ENCODE measurements around the gene GABBR2. TPM values are rescaled to one million over a fixed set of nuclear protein-coding genes. Genes with fewer than 3 reads are reported as not detected.

The GABBR2 gene
- total RNA-seq, 1 experiment from 2014 or later, result not detected

GRCh38 chr9:98536542-98537173 is 172.1 kb downstream of the GABBR2 start:
- BruUV-seq (replicated peaks), result no TSS peak
- Histone ChIP-seq H3K27ac (ENCODE audit: low read depth, low read length, poor library complexity, severe bottlenecking) (no peak overlapping the region), H3K4me3 (ENCODE audit: low read depth, low read length, poor library complexity, severe bottlenecking) (no peak overlapping the region), H3K9me3 (ENCODE audit: low read depth, low read length, poor library complexity, severe bottlenecking) (no peaks in the 10 kb centered on the region), H3K36me3 (ENCODE audit: insufficient read depth, low read length, poor library complexity, severe bottlenecking) (no peaks in the 10 kb centered on the region), H3K4me1 (ENCODE audit: insufficient read depth, low read length, poor library complexity, severe bottlenecking) (no peaks in the 10 kb centered on the region), H3K27me3 (replicated peaks; ENCODE audit: insufficient read depth, low read depth, low read length, poor library complexity) (peaks cover 6% of the 10 kb centered on the region)
- intact Hi-C loops (cut with micrococcal nuclease; ENCODE audit: unreplicated experiment), result loop anchor here (10.0 kb wide), 1 partner anchor 168 kb away; the partner anchor contains the start of gene GABBR2
- ChIA-PET CTCF (interaction anchor here (0.6 kb wide), 1 partner anchor 127 kb away, joined by 4 read pairs; no protein-coding TSS in a partner anchor), POLR2A (ENCODE audit: low non-redundant PET) (interaction anchor here (0.6 kb wide), 1 partner anchor 382 kb away, joined by 3 read pairs; no protein-coding TSS in a partner anchor)
- peak; percentile 29 for DNase-seq (ENCODE audit: low spot score)
- TF ChIP-seq EZH2 (IDR thresholded peaks at IDR 0.05; ENCODE audit: borderline replicate concordance, low read depth, low read length, poor library complexity, severe bottlenecking) (no peak), CTCF (conservative IDR thresholded peaks at IDR 0.05; ENCODE audit: low read depth, low read length) (peak; percentile 52)

- CTCF ChIA-PET, result no interaction called here
- H3K9me3 ChIP-seq (ENCODE audit: low read depth, low read length, poor library complexity, severe bottlenecking), result no peaks in the 10 kb centered on the region
- no peaks in the 10 kb centered on the region for H3K4me1 ChIP-seq (ENCODE audit: insufficient read depth, low read length, poor library complexity, severe bottlenecking)
- H3K36me3 ChIP-seq (ENCODE audit: insufficient read depth, low read length, poor library complexity, severe bottlenecking), result no peaks in the 10 kb centered on the region
- POLR2A ChIA-PET (ENCODE audit: low non-redundant PET), result no interaction called here
- BruUV-seq (replicated peaks), result no TSS peak
- TF ChIP-seq CTCF (conservative IDR thresholded peaks at IDR 0.05; ENCODE audit: low read depth, low read length) (no peak), EZH2 (IDR thresholded peaks at IDR 0.05; ENCODE audit: borderline replicate concordance, low read depth, low read length, poor library complexity, severe bottlenecking) (no peak)
- no peak for DNase-seq (ENCODE audit: low spot score)
- intact Hi-C loops (cut with micrococcal nuclease; ENCODE audit: unreplicated experiment), result loop anchor here (5.0 to 10.0 kb wide), 2 partner anchors 171 to 243 kb away; partner anchors contain the start of gene GABBR2
- H3K27ac ChIP-seq (ENCODE audit: low read depth, low read length, poor library complexity, severe bottlenecking), result no peak overlapping the region
- no peak overlapping the region for H3K4me3 ChIP-seq (ENCODE audit: low read depth, low read length, poor library complexity, severe bottlenecking)
- peaks cover 5% of the 10 kb centered on the region for H3K27me3 ChIP-seq (replicated peaks; ENCODE audit: insufficient read depth, low read depth, low read length, poor library complexity)
Measured at GRCh38 chr9:98533866-98534265, 174.9 kb downstream of the GABBR2 start.

- Histone ChIP-seq H3K36me3 (ENCODE audit: insufficient read depth, low read length, poor library complexity, severe bottlenecking) (no peaks in the 10 kb centered on the region), H3K4me1 (ENCODE audit: insufficient read depth, low read length, poor library complexity, severe bottlenecking) (no peaks in the 10 kb centered on the region), H3K27ac (ENCODE audit: low read depth, low read length, poor library complexity, severe bottlenecking) (no peak overlapping the region), H3K9me3 (ENCODE audit: low read depth, low read length, poor library complexity, severe bottlenecking) (no peaks in the 10 kb centered on the region), H3K4me3 (ENCODE audit: low read depth, low read length, poor library complexity, severe bottlenecking) (no peak overlapping the region), H3K27me3 (replicated peaks; ENCODE audit: insufficient read depth, low read depth, low read length, poor library complexity) (peaks cover 11% of the 10 kb centered on the region)
- intact Hi-C loops (cut with micrococcal nuclease; ENCODE audit: unreplicated experiment), result loop anchor here (5.0 to 10.0 kb wide), 2 partner anchors 172 to 244 kb away; partner anchors contain the start of gene GABBR2
- no peak for DNase-seq (ENCODE audit: low spot score)
- CTCF ChIA-PET, result no interaction called here
- no TSS peak for BruUV-seq (replicated peaks)
- POLR2A ChIA-PET (ENCODE audit: low non-redundant PET), result no interaction called here
- TF ChIP-seq EZH2 (IDR thresholded peaks at IDR 0.05; ENCODE audit: borderline replicate concordance, low read depth, low read length, poor library complexity, severe bottlenecking), result no peak
- TF ChIP-seq CTCF (conservative IDR thresholded peaks at IDR 0.05; ENCODE audit: low read depth, low read length), result no peak
Measured at GRCh38 chr9:98533132-98533531, 175.6 kb downstream of the GABBR2 start.

All from A673 (cell line).